Measurements from ENCODE around the gene UBE2S. TPM values are rescaled to one million over a fixed set of nuclear protein-coding genes. Genes with fewer than 3 reads are reported as not detected.

UBE2S gene
- total RNA-seq, 1 donor from 2014 or later, result 235 TPM

DNA sequence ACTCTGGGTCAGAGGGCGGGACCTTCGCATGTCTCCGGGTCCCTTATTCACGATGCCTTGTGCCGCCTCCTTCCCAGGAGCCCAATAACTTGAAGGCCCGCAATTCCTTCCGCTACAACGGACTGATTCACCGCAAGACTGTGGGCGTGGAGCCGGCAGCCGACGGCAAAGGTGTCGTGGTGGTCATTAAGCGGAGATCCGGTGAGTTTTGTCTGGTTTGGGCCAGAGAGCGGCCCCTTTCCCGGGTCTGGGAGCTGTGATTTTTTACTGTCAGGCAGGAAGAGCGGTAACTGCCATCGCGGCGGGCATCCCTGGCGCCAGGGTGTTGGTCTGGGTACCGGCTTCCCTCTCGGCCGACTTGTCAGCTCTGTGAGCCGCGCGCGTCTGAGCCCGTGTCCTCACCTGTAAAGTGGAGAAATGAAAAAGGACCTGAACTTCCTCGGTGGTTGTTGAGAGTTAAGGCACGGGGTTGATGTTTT is 21.1 kb downstream of the UBE2S start:
- no peaks in the 10 kb centered on the region for H3K36me3 Mint-ChIP-seq (ENCODE audit: unreplicated experiment)
- H3K27me3 Mint-ChIP-seq (ENCODE audit: unreplicated experiment), result peaks cover 18% of the 10 kb centered on the region
- peak overlapping the region; percentile 95 for H3K4me3 Mint-ChIP-seq (ENCODE audit: unreplicated experiment)
- peaks cover 19% of the 10 kb centered on the region for H3K9me3 Mint-ChIP-seq (ENCODE audit: unreplicated experiment)
- peak overlapping the region; percentile 91 for H3K27ac Mint-ChIP-seq (ENCODE audit: unreplicated experiment)
- DNase-seq, result no peak
- TF ChIP-seq, protein P1, sequence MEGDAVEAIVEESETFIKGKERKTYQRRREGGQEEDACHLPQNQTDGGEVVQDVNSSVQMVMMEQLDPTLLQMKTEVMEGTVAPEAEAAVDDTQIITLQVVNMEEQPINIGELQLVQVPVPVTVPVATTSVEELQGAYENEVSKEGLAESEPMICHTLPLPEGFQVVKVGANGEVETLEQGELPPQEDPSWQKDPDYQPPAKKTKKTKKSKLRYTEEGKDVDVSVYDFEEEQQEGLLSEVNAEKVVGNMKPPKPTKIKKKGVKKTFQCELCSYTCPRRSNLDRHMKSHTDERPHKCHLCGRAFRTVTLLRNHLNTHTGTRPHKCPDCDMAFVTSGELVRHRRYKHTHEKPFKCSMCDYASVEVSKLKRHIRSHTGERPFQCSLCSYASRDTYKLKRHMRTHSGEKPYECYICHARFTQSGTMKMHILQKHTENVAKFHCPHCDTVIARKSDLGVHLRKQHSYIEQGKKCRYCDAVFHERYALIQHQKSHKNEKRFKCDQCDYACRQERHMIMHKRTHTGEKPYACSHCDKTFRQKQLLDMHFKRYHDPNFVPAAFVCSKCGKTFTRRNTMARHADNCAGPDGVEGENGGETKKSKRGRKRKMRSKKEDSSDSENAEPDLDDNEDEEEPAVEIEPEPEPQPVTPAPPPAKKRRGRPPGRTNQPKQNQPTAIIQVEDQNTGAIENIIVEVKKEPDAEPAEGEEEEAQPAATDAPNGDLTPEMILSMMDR (IDR thresholded peaks at IDR 0.05; ENCODE audit: partially characterized antibody, unreplicated experiment), result no peak
- peaks cover 22% of the 10 kb centered on the region for H3K4me1 Mint-ChIP-seq (ENCODE audit: low read depth, unreplicated experiment)

DNA sequence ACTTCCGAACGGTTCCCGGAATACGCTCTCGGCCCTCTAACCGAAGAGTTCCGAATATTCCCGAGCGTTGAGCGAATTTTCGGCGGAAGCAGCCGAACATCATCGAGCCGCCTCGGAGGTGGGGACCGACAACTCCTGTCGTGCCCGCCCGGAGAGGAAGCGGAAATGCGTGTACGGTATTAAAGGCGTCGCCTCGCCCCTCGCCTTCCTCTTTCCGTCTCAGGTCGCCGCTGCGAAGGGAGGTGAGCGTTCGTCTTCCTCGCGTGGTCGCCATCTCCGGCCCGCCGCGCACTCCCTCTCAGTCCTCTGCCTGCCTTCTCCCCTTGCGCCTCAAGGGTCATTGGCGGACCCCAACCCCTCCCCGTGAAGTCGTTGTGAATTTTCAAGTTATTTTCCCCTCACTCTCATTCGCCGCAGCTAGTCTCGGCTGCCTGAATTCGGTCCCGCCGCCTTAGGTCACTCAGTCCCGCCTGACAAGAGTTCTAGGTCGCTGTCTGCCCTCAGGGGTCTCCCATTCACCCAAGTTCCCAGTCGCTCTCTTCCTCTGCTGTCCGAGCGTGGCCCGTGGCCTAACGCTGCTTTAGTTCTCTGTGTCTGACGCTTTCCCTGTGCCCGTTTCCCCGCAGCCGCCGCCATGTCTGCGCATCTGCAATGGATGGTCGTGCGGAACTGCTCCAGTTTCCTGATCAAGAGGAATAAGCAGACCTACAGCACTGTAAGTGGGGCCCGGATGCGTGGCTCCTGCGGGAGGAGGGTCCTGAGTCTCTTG is 21.7 kb downstream of the UBE2S start, which contains the start of gene RPL28:
TSS of gene RPL28 (plus strand) at position 209 of the 769 bp plus-strand sequence. CDS start at position 635, 426 bp downstream.
- Mint-ChIP-seq H3K27ac (ENCODE audit: unreplicated experiment) (peak within 1 kb of the TSS; percentile 91), H3K4me1 (ENCODE audit: low read depth, unreplicated experiment) (peaks cover 21% of the 10 kb centered on the region), H3K36me3 (ENCODE audit: unreplicated experiment) (no peaks in the 10 kb centered on the region), H3K9me3 (ENCODE audit: unreplicated experiment) (peaks cover 20% of the 10 kb centered on the region), H3K4me3 (ENCODE audit: unreplicated experiment) (peak within 1 kb of the TSS; percentile 95), H3K27me3 (ENCODE audit: unreplicated experiment) (peaks cover 20% of the 10 kb centered on the region)
- TF ChIP-seq, protein P1 (IDR thresholded peaks at IDR 0.05; ENCODE audit: partially characterized antibody, unreplicated experiment), result no peak
- DNase-seq, result peak; percentile 95

DNA sequence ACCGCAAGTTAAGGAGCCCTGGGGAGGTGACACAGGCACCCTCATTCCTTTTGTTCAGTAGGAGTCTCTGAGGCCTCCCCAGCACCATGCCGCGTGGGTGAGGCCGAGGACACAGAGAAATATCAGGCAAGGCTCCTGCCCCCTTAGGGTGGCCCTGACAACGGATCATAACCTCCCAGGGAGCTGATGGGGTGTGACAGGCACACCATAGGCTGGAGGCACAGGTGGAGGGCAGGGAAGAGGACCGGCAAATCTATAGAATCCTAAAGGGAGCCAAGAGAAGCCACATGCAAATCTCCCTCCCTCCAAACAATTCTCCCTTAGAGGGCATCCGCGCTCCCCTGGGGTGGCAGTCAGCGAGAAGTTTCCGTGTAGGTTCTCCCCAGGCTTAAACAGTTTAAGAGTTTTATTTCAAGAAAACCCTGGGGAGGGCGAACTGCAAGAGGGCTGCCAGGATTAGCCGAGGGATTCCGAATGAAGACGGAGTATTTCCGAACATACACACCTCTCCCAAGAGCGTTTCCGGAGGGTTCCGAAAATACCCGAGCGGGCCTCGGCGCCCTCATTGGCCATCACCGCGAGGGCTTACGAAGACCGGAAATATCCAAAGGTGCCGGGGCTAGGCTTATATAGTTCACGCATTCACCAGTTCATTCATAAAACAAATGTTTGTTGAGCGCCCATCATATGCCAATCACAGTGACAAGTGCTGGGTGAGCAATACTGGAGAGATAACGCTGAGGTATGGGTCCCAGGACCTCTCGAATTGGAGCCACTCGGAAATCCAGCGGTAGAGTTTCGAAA is 22.5 kb downstream of the UBE2S start:
- Mint-ChIP-seq H3K27me3 (ENCODE audit: unreplicated experiment) (peaks cover 20% of the 10 kb centered on the region), H3K4me3 (ENCODE audit: unreplicated experiment) (peak overlapping the region; percentile 95), H3K27ac (ENCODE audit: unreplicated experiment) (peak overlapping the region; percentile 91), H3K36me3 (ENCODE audit: unreplicated experiment) (no peaks in the 10 kb centered on the region), H3K9me3 (ENCODE audit: unreplicated experiment) (peaks cover 22% of the 10 kb centered on the region), H3K4me1 (ENCODE audit: low read depth, unreplicated experiment) (peaks cover 17% of the 10 kb centered on the region)
- DNase-seq, result peak; percentile 98
- TF ChIP-seq, protein P1 (IDR thresholded peaks at IDR 0.05; ENCODE audit: partially characterized antibody, unreplicated experiment), result no peak

DNA sequence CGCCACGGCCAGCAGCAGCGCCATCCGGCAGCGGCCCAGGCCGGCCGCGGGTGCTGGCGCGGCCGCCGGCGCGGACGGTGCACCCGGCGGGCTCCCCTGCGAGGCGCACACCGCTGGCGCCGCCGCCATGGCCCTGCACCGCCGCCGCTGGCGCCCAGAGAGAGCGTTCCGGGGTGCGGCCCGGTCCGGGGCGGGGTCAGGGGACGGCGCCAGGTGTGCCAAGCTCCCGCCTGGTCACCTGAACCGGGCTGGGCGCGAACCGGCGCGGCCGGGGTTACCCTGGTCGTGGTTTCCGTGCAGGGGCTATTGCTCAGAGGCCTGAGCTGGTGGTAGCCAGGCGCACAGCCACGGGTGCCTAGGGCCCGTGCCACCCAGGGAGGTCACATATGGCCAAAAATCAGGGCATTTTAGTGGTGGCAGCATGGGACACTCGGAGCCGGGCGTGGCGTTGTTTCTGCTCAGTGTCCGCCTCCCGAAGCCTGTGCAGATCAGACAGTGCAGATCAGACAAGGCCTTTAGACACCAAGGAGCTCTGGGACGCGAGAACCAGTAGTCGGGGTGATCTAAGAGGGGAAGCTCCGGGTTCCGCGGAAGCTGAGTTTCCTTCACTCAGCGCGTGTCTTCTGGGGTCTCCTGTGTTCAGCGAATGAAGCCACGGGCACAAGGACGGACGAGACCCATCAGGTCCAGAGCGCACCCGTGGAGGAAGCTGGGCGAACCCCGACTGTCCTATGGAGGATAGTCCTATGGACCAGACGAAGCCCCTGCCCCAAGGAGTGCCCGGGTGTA is 23.3 kb downstream of the UBE2S start, which contains the start of gene TMEM238:
TSS of gene TMEM238 (minus strand) at position 162 of the 789 bp plus-strand sequence. CDS start at position 129, 33 bp downstream.
- no peak for DNase-seq

More for the DNA sequence above, 23.3 kb downstream of the UBE2S start, which contains the start of gene TMEM238:
- TF ChIP-seq, protein P1 (IDR thresholded peaks at IDR 0.05; ENCODE audit: partially characterized antibody, unreplicated experiment), result no peak
- H3K9me3 Mint-ChIP-seq (ENCODE audit: unreplicated experiment), result peaks cover 24% of the 10 kb centered on the region
- peak within 1 kb of the TSS; percentile 95 for H3K4me3 Mint-ChIP-seq (ENCODE audit: unreplicated experiment)
- H3K27ac Mint-ChIP-seq (ENCODE audit: unreplicated experiment), result peak within 1 kb of the TSS; percentile 92
- H3K4me1 Mint-ChIP-seq (ENCODE audit: low read depth, unreplicated experiment), result peaks cover 17% of the 10 kb centered on the region
- H3K27me3 Mint-ChIP-seq (ENCODE audit: unreplicated experiment), result peaks cover 21% of the 10 kb centered on the region
- no peaks in the 10 kb centered on the region for H3K36me3 Mint-ChIP-seq (ENCODE audit: unreplicated experiment)
